Measurements from ENCODE around the gene CRELD2.

DNA sequence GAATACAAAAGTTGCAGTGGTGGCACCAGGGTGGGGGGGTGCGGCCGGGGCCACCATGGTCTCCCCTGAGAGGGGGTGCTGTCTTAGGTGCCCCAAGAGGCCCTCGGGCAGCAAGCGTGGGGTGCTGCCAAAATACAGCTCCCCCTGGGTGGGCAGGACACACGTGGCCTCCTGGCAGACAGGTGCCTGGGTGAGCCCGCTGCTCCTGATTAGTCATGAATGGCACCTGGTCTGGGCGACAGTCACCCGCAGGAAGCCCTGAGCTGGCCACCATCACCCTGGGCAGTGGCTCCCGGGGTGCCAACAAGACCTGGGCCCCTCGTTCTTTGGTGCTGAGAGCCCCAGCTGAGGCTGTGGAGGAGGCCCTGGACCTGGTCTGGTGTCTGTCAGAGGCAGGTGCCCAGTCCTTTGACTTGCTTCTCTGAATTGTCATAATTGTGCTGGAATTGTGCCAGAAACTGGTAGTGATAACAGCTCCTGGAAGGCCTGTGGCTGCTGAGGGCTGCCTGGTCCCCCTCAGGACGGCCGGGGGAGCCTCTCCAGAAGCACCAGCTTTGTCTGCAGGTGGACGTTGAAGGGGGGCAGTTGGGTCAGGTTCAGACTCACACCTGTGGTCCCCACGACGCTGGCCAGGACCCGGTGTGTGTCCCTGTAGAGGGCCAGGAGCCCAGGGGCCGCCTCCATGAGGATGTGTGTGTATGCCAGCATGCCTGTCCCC lies 15.0 kb upstream of the CRELD2 start:
- TF ChIP-seq, protein P1, sequence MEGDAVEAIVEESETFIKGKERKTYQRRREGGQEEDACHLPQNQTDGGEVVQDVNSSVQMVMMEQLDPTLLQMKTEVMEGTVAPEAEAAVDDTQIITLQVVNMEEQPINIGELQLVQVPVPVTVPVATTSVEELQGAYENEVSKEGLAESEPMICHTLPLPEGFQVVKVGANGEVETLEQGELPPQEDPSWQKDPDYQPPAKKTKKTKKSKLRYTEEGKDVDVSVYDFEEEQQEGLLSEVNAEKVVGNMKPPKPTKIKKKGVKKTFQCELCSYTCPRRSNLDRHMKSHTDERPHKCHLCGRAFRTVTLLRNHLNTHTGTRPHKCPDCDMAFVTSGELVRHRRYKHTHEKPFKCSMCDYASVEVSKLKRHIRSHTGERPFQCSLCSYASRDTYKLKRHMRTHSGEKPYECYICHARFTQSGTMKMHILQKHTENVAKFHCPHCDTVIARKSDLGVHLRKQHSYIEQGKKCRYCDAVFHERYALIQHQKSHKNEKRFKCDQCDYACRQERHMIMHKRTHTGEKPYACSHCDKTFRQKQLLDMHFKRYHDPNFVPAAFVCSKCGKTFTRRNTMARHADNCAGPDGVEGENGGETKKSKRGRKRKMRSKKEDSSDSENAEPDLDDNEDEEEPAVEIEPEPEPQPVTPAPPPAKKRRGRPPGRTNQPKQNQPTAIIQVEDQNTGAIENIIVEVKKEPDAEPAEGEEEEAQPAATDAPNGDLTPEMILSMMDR (IDR thresholded peaks at IDR 0.05): no peak
- TF ChIP-seq POLR2A (IDR thresholded peaks at IDR 0.05): no peak
- TF ChIP-seq POLR2AphosphoS5 (IDR thresholded peaks at IDR 0.05): no peak

All from prostate gland (tissue), 2 donors.